ENCODE results near the gene DOCK6. TPM values are rescaled to one million over a fixed set of nuclear protein-coding genes. Genes with fewer than 3 reads are reported as not detected.

DOCK6 gene
- total RNA-seq: 50.5 TPM
- long read RNA-seq, partial matches to known transcripts: 23 of 65 reads
- long read RNA-seq, other reads (novel, unspliced or antisense): 42 of 65 reads

GRCh38 chr19:11261971-11262839 is at the start of gene DOCK6:
TSS of gene DOCK6 (minus strand) at chr19:11262524. CDS start at chr19:11262440, 84 bp downstream.
- DNase-seq (ENCODE audit: low spot score): no peak
- intact Hi-C loops (cut with DNase I): no loop called here

- intact Hi-C loops (cut with DNase I): no loop called here
- DNase-seq (ENCODE audit: low spot score): no peak
These were observed 44.0 kb upstream of the DOCK6 start for GRCh38 chr19:11306337-11306736.

- DNase-seq (ENCODE audit: low spot score): no peak
- intact Hi-C loops (cut with DNase I): no loop called here
These were observed 42.6 kb upstream of the DOCK6 start for GRCh38 chr19:11304936-11305335.

GRCh38 chr19:11300811-11301120 is 38.4 kb upstream of the DOCK6 start:
- no peak for DNase-seq (ENCODE audit: low spot score)

GRCh38 chr19:11299946-11300810 is 37.9 kb upstream of the DOCK6 start:
- no peak for DNase-seq (ENCODE audit: low spot score)
- intact Hi-C loops (cut with DNase I): loop anchor here (10.0 kb wide), 1 partner anchor 285 kb away; no protein-coding TSS in a partner anchor

More at GRCh38 chr19:11300811-11301120, 38.4 kb upstream of the DOCK6 start:
- intact Hi-C loops (cut with DNase I): no loop called here

- intact Hi-C loops (cut with DNase I): loop anchor here (10.0 kb wide), 1 partner anchor 289 kb away; no protein-coding TSS in a partner anchor
- DNase-seq (ENCODE audit: low spot score): no peak
These were observed 33.9 kb upstream of the DOCK6 start for GRCh38 chr19:11296264-11296663.

GRCh38 chr19:11295665-11296245 is 33.4 kb upstream of the DOCK6 start, which contains the start of gene TSPAN16:
TSS of gene TSPAN16 (plus strand) at chr19:11296160. CDS start at chr19:11296298, 138 bp downstream.
- intact Hi-C loops (cut with DNase I): loop anchor here (2.0 to 10.0 kb wide), 2 partner anchors 43 to 289 kb away; partner anchors contain the start of gene RAB3D
- DNase-seq (ENCODE audit: low spot score): no peak

- intact Hi-C loops (cut with DNase I): loop anchor here (2.0 to 10.0 kb wide), 2 partner anchors 44 to 290 kb away; partner anchors contain the start of gene RAB3D
- DNase-seq (ENCODE audit: low spot score): no peak
These were observed 32.9 kb upstream of the DOCK6 start for GRCh38 chr19:11295180-11295579.

GRCh38 chr19:11293433-11294389 is 31.4 kb upstream of the DOCK6 start:
- intact Hi-C loops (cut with DNase I): loop anchor here (2.0 to 10.0 kb wide), 4 partner anchors 45 to 291 kb away; partner anchors contain the start of genes EPOR and RAB3D
- peak; percentile 99 for DNase-seq (ENCODE audit: low spot score)

- DNase-seq (ENCODE audit: low spot score): no peak
- intact Hi-C loops (cut with DNase I): loop anchor here (5.0 to 10.0 kb wide), 3 partner anchors 90 to 293 kb away; partner anchors contain the start of gene EPOR
These were observed 29.7 kb upstream of the DOCK6 start for GRCh38 chr19:11291991-11292390.

GRCh38 chr19:11291415-11291814 is 29.1 kb upstream of the DOCK6 start:
- intact Hi-C loops (cut with DNase I): loop anchor here (5.0 to 10.0 kb wide), 3 partner anchors 91 to 293 kb away; partner anchors contain the start of gene EPOR
- no peak for DNase-seq (ENCODE audit: low spot score)

- intact Hi-C loops (cut with DNase I): loop anchor here (5.0 to 10.0 kb wide), 3 partner anchors 92 to 295 kb away; partner anchors contain the start of gene EPOR
- DNase-seq (ENCODE audit: low spot score): no peak
These were observed 27.9 kb upstream of the DOCK6 start for GRCh38 chr19:11290256-11290655.

GRCh38 chr19:11288349-11288748 is 26.0 kb upstream of the DOCK6 start:
- intact Hi-C loops (cut with DNase I): loop anchor here (5.0 kb wide), 1 partner anchor 46 kb away; no protein-coding TSS in a partner anchor
- no peak for DNase-seq (ENCODE audit: low spot score)

- intact Hi-C loops (cut with DNase I): loop anchor here (5.0 kb wide), 1 partner anchor 44 kb away; no protein-coding TSS in a partner anchor
- DNase-seq (ENCODE audit: low spot score): no peak
These were observed 24.1 kb upstream of the DOCK6 start for GRCh38 chr19:11286312-11286974.

- DNase-seq (ENCODE audit: low spot score): no peak
- intact Hi-C loops (cut with DNase I): no loop called here
These were observed 22.2 kb upstream of the DOCK6 start for GRCh38 chr19:11284515-11284914.

GRCh38 chr19:11281356-11282049 is 19.2 kb upstream of the DOCK6 start:
- no peak for DNase-seq (ENCODE audit: low spot score)
- intact Hi-C loops (cut with DNase I): no loop called here

Data from cardiac septum (tissue), 1 donor.